Prostate gland (tissue), 2 donors: Measurements from ENCODE around the gene CREBL2. TPM values are rescaled to one million over a fixed set of nuclear protein-coding genes. Genes with fewer than 3 reads are reported as not detected.
"Not testable (repeated sequence)": the region's sequence is repeated elsewhere in the genome, so short reads cannot be mapped to it uniquely, and the experiment has no call there.

Experiments
- DNase-seq: peaks from one replicate; pipeline ENCODE4 v3.0.0-alpha.2; 2019; ENCODE audit warnings: low spot score
- H3K27ac ChIP-seq, 2 donors: fragments of 200-600 bp; sonication (generic); 2 replicates each; pipeline ENCODE4 v1.5.1; 2017 to 2019
- H3K27me3 ChIP-seq: fragments of 200-600 bp; sonication (generic); replicated peaks from 2 replicates; pipeline ENCODE4 v1.5.1; 2019; ENCODE audit not compliant: insufficient read depth
- H3K36me3 ChIP-seq, 2 donors: fragments of 200-600 bp; sonication (generic); 1 replicate in 1 of 2; 2 replicates in 1 of 2; pipeline versions ENCODE4 v1.5.1 to v1.8.1; 2017 to 2019
- H3K4me1 ChIP-seq: fragments of 200-600 bp; sonication (generic); replicated peaks from 2 replicates; pipeline ENCODE4 v1.5.1; 2019
- H3K4me3 ChIP-seq, 2 donors: fragments of 200-600 bp; sonication (generic); 2 replicates each; pipeline ENCODE4 v1.5.1; 2017 to 2019
- H3K9me3 ChIP-seq: fragments of 200-600 bp; sonication (generic); 2 replicates; pipeline ENCODE4 v1.5.1; 2017
- POLR2A ChIP-seq: fragments of 450-650 bp; IDR thresholded peaks from one replicate; pipeline ENCODE4 v1.6.1; 2016; ENCODE audit warnings: antibody characterized with exemption, mild to moderate bottlenecking
- POLR2AphosphoS5 ChIP-seq: sonication (generic); formaldehyde crosslinking; IDR thresholded peaks from one replicate; pipeline ENCODE4 v1.6.1; 2017; ENCODE audit warnings: antibody characterized with exemption
- WGBS: methylation state at CpG from one replicate; pipeline ENCODE4 v1.1.5; 2018; 5-methylcytosine and 5-hydroxymethylcytosine counted together
- intact Hi-C: fragments of 100-400 bp; cut with DNase I; formaldehyde crosslinking; loops from one replicate; pipeline ENCODE4 v1.14.2; 2022
- total RNA-seq, 2 donors: library from RNA; depleted of rRNA; stranded (reverse); fragments of >200 nt; gene quantifications; one replicate each; pipeline ENCODE4 v1.1.0, GENCODE V29; 2016
- TF ChIP-seq, protein P1 (sequence below), 4 experiments: fragments of 200-600 bp in 2 of 4; fragments of 450-650 bp in 2 of 4; sonication (generic) in 2 of 4; IDR thresholded peaks; 1 replicate in 3 of 4; 2 replicates in 1 of 4; pipeline ENCODE4 v1.5.1; 2016 to 2019; ENCODE audit warnings: antibody characterized with exemption in 4 of 4, mild to moderate bottlenecking in 2 of 4, moderate library complexity in 2 of 4

CREBL2 gene
- total RNA-seq, 2 donors from 2014 or later, result 48.1 to 59.8 TPM

GRCh38 chr12:12564911-12565310, 46.8 kb upstream of the CREBL2 start:
- H3K36me3 ChIP-seq, result no peaks in the 10 kb centered on the region
- H3K27me3 ChIP-seq, result no peaks in the 10 kb centered on the region
- 43% methylated on average over 1 of the region's 1 CpG for WGBS
- intact Hi-C loops, result loop anchor here (2.0 to 5.0 kb wide), 4 partner anchors 47 to 188 kb away; partner anchors contain the start of genes CDKN1B, CREBL2 and GPR19
- no peak for DNase-seq
- H3K4me1 ChIP-seq, result peaks cover 3% of the 10 kb centered on the region
- no peak overlapping the region for H3K27ac ChIP-seq
- no peak overlapping the region for H3K4me3 ChIP-seq
- no peaks in the 10 kb centered on the region for H3K9me3 ChIP-seq
- TF ChIP-seq POLR2A (no peak), POLR2AphosphoS5 (no peak)
- TF ChIP-seq, protein P1, sequence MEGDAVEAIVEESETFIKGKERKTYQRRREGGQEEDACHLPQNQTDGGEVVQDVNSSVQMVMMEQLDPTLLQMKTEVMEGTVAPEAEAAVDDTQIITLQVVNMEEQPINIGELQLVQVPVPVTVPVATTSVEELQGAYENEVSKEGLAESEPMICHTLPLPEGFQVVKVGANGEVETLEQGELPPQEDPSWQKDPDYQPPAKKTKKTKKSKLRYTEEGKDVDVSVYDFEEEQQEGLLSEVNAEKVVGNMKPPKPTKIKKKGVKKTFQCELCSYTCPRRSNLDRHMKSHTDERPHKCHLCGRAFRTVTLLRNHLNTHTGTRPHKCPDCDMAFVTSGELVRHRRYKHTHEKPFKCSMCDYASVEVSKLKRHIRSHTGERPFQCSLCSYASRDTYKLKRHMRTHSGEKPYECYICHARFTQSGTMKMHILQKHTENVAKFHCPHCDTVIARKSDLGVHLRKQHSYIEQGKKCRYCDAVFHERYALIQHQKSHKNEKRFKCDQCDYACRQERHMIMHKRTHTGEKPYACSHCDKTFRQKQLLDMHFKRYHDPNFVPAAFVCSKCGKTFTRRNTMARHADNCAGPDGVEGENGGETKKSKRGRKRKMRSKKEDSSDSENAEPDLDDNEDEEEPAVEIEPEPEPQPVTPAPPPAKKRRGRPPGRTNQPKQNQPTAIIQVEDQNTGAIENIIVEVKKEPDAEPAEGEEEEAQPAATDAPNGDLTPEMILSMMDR (IDR thresholded peaks at IDR 0.05), result no peak

GRCh38 chr12:12565971-12566370, 45.7 kb upstream of the CREBL2 start:
- H3K9me3 ChIP-seq, H3K4me3 ChIP-seq, H3K27ac ChIP-seq, H3K27me3 ChIP-seq, DNase-seq, H3K4me1 ChIP-seq, H3K36me3 ChIP-seq: not testable (repeated sequence)
- intact Hi-C loops, result loop anchor here (2.0 kb wide), 1 partner anchor 189 kb away; no protein-coding TSS in a partner anchor
- WGBS, result 97% methylated on average over 25 of the region's 32 CpGs

DNA sequence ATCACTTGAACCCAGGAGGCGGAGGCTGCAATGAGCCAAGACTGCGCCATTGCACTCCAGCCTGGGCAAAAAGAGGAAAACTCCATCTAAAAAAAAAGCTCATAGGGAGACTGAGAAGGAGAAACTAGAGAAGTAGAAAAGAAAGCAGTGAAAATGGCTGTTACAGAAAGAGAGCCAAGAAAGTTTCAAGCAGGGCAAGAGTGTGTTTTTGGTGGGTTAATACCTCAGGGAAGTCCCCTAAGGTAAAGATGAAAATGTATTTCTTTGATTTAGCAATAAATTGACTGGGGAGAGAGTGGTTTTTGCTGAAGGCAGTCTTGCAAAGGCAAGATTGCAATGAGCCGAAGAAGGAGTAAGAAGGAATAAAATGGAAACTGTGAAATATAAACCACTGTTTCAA, 39.0 kb upstream of the CREBL2 start:
- no peaks in the 10 kb centered on the region for H3K9me3 ChIP-seq
- no peaks in the 10 kb centered on the region for H3K36me3 ChIP-seq
- intact Hi-C loops, result no loop called here
- H3K27ac ChIP-seq, result no peak overlapping the region
- WGBS, result 93% methylated on average over 3 of the region's 3 CpGs
- no peaks in the 10 kb centered on the region for H3K27me3 ChIP-seq
- no peak for TF ChIP-seq POLR2A
- no peak for TF ChIP-seq POLR2AphosphoS5
- TF ChIP-seq, protein P1 (IDR thresholded peaks at IDR 0.05), result no peak
- H3K4me1 ChIP-seq, result no peaks in the 10 kb centered on the region
- no peak for DNase-seq
- no peak overlapping the region for H3K4me3 ChIP-seq

DNA sequence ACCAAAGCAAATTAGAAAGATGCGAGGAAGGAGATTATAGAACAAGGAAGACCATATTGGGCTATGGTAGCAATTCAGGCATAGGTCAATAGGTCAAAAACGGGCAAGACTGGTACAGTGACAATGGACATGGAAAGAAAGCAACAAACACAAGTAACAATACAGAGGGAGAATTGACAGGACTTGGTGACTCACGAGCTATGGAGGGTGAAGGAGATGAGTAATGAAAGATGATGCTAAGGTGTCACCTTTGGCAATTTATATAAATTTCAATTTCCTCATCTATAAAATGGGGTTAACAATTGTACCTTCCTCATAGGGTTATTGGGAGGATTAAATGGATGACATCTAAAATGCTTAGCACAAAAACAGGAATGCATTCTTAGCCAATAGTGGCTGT, 33.9 kb upstream of the CREBL2 start:
- no peaks in the 10 kb centered on the region for H3K36me3 ChIP-seq
- H3K27ac ChIP-seq, result no peak overlapping the region
- H3K27me3 ChIP-seq, result no peaks in the 10 kb centered on the region
- no peak overlapping the region for H3K4me3 ChIP-seq
- 91% methylated on average over 3 of the region's 3 CpGs for WGBS
- DNase-seq, result no peak
- no peak for TF ChIP-seq POLR2AphosphoS5
- TF ChIP-seq, protein P1 (IDR thresholded peaks at IDR 0.05), result no peak
- TF ChIP-seq POLR2A, result no peak
- no peaks in the 10 kb centered on the region for H3K4me1 ChIP-seq
- intact Hi-C loops, result no loop called here
- no peaks in the 10 kb centered on the region for H3K9me3 ChIP-seq

GRCh38 chr12:12580716-12581115, 31.0 kb upstream of the CREBL2 start:
- H3K9me3 ChIP-seq, H3K4me1 ChIP-seq, intact Hi-C loops, H3K4me3 ChIP-seq, DNase-seq, H3K27me3 ChIP-seq, H3K27ac ChIP-seq, H3K36me3 ChIP-seq: not testable (repeated sequence)
- 90% methylated on average over 1 of the region's 1 CpG for WGBS

DNA sequence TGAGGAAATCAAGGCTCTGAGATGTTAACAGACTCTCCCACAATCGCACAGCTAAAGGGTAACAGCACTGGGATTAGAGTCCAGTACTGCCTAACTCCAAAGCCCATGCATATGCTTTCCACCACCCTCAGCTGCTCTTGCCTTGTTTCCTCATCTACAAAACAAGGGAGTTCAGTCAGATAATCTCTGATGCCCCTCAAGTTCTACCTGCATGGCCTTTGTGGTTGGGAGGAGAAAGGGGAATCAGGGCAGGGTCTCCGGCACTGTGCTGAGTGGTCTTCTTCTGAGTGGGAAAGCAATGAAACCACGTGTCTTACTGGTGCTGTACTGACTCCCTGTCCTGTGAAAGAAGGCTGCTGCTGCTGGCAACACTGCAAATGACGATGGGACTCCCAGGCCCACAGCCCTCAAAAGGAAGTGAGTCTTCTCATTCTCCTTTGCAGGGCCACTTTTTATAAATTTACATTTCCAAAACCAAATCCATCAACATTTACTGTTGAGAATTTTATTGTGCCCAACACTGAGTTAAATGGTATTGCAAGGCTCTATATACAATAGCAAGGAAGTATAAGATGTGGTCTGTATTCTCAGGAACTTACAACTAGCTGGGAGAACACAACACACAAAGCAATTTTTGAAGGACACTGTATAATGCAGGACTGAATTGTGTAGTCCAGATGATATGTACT, 29.3 kb upstream of the CREBL2 start:
- H3K27me3 ChIP-seq, result no peaks in the 10 kb centered on the region
- no peaks in the 10 kb centered on the region for H3K9me3 ChIP-seq
- TF ChIP-seq POLR2AphosphoS5 (no peak), POLR2A (no peak)
- TF ChIP-seq, protein P1 (IDR thresholded peaks at IDR 0.05), result no peak
- H3K27ac ChIP-seq, result peak overlapping the region in 1 of 2 donors; percentile 53
- intact Hi-C loops, result no loop called here
- H3K4me3 ChIP-seq, result no peak overlapping the region
- no peak for DNase-seq
- no peaks in the 10 kb centered on the region for H3K36me3 ChIP-seq
- peaks cover 9% of the 10 kb centered on the region for H3K4me1 ChIP-seq
- WGBS, result 83% methylated on average over 4 of the region's 4 CpGs
